ENCODE results near the gene TTC12. TPM values are rescaled to one million over a fixed set of nuclear protein-coding genes. Genes with fewer than 3 reads are reported as not detected.
A peak's percentile ranks its signal among the peaks of the same experiment; 100 is the strongest.

The TTC12 gene
- polyA plus RNA-seq, 4 donors: 20.1 to 47.5 (median 42.3) TPM

DNA sequence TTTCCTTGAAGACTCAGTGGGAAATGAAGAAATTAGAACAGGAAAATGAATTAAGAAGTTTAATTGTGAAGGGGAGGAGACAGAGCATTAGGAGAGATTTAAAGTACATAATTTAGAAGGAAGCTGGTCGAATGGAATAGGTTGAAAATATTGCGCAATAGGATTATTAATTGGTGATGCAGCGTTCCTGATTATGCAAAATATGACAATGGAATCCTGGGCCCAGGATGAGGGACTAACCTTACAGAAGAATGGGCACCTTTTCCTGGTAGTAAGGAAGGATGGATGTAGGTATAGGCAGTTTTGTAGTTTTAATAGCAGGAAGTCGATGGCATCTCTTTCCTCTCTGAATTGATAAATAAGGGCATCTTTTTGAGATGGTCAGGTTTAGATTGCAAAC, 7.8 kb downstream of the TTC12 start:
- no peak for DNase-seq (ENCODE audit: low read depth in 4 of 4, low spot score in 3 of 4)

DNA sequence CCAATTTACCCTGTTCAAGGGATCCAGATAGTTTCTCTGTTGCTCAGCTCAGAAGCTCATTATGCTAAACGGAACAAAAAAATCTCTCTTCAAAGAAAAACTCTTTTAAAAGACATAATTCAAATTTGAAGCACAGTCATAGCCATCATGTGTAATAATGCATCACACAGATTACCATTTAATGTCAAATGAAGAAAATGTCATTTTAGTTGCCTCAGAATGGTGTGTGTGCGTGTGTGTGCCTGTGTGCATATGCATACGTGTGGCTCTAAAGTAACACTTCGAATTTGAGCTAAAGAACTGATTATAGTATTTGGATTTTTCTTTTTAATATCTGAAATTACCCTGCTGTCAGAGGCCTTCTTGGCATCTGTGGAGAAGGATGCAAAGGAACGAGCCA, 9.9 kb downstream of the TTC12 start:
- no peak for DNase-seq (ENCODE audit: low read depth in 4 of 4, low spot score in 3 of 4)

DNA sequence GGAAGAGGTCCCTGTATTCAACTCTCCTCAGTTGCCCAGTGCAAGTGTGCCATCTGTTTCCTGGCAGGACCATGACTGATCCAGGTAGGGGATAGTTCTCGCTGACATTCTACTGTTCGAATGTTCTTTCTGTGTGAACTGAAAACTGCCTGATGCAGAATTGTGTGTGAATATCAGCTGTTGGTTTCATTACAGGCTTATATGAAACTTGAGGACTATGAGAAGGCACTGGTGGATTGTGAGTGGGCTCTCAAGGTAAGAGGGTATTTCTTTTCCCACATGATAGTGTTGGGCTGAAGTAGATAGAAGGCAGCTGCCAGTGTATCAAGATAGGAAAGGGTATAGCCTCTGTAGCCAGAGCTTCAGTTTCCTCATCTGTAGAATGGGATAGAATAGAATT, 15.3 kb downstream of the TTC12 start:
- DNase-seq (ENCODE audit: low read depth in 4 of 4, low spot score in 3 of 4): no peak

DNA sequence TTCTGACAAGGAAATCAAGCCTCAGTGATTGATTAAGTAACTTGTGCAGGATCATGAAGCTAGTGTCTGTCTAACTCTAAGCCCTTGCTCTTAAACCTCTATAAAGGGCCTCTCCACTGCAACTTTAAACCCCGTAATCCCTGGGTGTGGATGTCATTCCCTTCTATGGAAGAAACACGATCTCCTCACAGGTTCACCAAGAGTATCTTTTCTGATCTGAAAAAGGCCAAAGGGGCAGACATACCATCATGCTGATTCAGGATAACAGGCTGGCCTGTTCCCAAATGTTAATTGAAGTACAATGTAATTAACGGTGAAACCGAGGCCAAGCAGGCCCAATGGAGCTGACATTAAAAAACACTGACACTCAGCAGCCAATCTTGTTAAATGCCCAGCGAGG, 17.1 kb downstream of the TTC12 start:
- no peak for DNase-seq (ENCODE audit: low read depth in 4 of 4, low spot score in 3 of 4)

DNA sequence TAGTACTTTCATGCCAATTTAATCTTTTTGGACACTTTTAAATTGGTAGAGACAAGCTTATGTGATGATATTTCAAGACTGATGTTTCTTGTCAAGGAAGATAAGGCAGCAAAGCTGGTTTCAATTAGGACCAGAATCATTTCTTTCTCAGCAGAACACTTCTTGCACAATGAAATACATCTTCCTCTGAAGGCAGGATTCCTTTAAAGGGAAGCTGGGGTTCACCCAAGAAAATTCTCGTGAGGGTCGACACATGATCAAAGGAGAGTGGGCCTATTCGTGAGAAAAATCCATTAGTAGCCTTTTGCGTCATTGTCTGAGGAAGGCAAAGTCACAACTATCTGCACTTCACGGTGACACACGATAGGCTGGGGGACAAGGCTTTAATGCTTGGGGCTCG, 17.6 kb downstream of the TTC12 start:
- no peak for DNase-seq (ENCODE audit: low read depth in 4 of 4, low spot score in 3 of 4)

DNA sequence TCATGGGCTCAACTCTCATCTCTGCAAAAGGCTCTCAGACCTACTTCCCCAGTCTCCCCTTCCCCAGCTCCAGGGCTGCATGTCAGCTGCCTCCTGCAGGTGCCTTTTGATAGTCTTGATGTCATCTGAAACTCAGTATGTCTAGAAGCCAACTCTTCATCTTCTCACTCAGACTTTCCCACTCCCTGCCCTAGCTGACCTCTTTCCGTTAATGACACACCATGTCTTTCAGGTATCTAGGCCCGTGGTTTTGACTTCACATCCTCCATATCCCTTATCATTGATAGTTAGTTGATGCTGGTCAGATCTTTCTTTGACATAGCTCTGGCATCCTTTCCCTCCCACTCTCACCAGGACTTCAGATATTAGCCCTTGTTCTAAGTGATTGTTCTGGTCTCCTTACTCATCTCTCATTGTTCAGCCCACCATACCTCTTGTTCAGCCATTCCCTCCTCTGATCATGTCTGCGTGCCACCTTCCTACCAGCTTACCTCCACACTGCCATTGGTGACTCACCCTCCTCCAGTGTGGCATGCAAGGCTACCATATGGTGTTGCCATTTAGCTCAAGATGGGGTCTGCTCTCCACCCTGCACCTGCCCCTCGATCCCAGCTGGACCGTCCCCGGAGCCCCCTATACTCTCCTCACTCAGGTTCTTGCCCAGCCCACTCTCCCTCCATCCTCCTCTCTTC, 18.4 kb downstream of the TTC12 start:
- no peak for DNase-seq (ENCODE audit: low read depth in 4 of 4, low spot score in 3 of 4)

DNA sequence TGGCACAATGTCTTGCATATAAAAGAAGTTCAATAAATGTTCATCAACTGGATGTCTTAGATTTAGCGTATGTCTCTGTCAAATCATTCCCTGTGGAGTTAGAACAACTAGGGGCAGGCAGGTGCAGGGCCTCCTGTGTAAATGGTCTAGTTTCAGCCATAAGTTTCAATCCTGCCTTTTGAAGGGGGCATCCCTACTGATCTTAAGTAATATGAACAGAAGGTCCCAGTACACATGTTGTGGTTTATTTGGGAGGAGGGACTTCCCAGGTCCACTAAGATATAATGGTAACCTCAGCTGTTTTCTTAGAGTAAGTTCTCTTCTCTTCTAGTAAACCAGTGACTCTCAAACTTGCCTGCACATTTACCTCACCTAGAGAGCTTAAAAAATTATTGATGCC, 19.8 kb downstream of the TTC12 start:
- no peak for DNase-seq (ENCODE audit: low read depth in 4 of 4, low spot score in 3 of 4)

DNA sequence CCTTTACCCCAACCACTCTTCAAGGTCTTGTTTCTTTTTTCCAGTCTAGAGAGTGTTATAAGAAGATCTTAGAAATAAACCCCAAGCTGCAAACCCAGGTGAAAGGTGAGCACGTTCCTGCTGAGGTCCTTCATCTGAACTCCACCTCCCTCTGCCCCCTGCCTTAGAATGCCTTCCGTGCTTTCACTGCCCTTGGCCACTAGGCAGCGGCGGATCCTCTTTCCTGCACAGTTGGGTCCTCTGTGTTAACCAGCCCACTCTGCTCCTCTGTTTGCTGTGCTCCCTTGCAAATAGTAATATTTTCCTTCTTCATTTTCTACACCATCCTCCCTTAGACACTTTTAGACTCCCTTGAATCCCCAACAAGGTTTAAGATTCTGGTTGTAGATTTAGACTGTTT, 24.3 kb downstream of the TTC12 start:
- DNase-seq (ENCODE audit: low read depth in 4 of 4, low spot score in 3 of 4): no peak

DNA sequence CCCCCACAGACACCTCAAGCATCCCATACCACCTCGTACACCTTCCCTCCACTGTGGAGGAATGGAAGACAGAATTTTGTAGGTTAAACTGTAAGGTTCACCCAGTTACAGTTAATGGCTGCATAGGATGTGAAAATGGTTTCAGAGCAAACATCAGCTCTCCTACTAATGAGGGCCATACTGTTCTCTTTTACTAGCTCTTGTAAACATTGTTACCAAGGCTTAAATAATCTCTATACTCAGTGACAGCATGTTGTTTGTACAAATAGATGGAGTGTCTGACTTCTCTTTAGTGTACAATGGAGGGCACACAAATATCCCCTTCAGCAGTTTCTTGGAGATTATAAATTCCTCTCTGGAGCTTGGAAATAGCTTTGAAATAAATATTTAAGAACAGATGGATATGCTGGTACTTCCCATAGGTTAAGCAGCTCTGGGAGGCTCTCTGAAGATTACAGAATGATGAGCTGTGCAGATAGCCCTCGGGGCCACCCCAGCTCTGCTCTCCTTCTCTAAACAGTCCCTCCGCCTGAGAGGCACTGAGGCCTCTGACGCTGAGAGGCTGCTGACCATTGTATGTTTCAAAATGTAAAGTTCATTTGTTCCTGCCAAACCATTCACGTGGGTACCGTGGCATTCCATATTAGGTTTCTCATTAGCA, 25.7 kb downstream of the TTC12 start:
- DNase-seq (ENCODE audit: low read depth in 4 of 4, low spot score in 3 of 4): no peak

DNA sequence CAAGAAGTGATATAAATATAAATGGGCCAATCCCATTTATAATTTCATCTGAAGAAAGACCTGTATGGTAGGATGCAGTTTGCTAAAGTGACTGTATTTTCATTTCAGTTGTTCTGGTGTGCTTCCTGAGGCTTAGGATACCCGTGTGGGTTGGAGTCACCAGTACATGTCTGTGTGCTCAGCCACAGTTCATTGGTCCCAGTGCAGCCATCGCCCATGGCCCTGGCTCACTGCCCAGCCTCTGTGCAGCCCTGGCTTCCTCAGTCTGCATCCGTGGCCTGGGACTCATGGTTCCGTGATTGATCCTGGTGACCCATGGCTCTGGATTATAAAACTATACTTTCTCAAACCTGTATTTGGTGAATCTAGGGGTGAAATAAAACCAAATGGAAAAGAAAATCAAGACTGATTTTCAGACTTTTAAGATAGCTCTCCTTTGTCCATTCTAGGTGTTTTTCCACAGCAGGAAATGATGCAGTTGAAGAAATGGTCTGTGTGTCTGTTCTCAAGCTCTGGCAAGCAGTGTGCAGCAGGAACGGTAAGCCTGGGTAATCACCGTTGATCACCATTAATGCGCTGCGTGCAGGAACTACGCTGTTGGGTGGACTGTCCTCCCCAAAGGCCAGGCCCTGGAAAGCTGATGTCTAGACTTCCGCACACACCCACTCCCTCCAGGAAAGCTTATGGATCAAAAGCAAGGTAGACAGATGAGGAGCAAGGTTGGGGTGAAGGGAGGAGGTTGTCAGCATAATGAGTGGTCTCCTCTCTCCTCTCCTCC, 27.2 kb downstream of the TTC12 start:
- DNase-seq (ENCODE audit: low read depth in 4 of 4, low spot score in 3 of 4): no peak

DNA sequence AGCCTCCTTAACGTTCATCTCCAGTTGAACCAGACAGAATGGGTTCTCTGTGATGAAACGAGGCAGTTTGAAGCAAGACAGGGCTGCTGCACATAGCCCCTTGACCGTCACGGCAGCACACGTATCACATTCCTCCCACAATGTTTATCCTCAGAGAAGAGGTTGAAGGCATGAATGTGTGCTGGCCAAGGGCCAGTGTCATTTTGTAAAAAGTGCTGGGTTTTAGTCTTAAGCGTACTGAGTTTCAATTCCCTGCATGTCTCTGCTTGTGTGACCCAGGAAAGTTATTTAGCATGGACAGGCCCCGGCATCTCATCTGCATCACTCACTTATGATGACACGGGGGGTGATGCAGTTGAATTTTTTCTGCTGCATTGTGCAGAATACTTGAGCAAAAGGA, 31.6 kb downstream of the TTC12 start:
- DNase-seq (ENCODE audit: low read depth in 4 of 4, low spot score in 3 of 4): peak in 1 of 4 donors; percentile 19

DNA sequence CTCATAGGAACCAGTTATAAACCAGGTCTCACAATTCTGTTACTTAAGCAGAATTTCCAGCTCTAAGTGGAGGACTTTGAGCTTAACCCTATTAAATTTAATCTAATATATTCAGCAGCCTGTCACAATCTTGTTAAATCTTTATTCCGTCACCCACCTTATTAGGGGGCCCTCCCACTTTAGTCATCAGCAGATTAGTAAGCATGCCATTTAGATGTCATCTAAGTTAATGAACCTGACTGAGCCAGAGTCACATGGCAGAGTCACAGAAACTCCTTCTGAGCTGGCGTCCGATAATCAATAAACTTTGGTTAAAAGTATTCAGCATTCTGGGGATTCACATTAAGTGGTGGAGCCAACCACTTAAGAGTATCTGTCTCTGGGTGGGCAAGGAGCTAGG, 35.1 kb downstream of the TTC12 start:
- no peak for DNase-seq (ENCODE audit: low read depth in 4 of 4, low spot score in 3 of 4)

DNA sequence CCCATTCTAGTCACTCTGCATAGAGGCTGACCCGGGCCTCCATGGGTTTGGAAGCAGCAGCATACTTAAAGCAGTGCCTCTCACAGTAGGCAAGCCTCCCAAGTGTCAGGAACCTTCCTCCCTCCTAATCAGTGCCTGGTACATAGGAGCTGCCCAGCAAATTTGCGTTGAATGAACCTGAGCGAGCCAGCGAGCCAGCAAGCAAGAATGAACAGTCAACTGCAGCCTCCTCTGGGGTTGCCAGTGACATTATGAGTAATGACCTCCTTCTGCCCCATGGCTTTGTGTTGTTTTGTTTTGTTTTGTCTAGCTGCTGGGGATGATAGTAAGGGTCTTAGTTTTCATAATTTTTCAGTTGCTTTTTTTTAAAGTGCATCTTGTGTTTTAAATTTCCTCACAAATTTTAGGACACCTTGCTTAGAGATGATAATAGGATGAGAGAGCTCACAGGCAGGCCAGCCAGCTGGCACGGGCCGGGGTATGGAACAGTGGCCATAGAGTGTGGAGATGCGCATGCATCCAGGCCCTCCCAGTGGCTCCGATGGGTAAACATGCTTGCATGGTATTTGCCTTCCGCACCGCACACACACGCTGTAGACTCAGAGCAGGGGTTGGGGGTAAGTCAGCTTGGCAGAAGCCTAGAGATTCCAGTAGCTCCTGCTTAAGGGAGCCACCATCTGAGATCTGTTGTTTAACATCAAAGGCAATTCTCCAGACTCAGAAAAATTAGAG, 36.1 kb downstream of the TTC12 start:
- no peak for DNase-seq (ENCODE audit: low read depth in 4 of 4, low spot score in 3 of 4)

DNA sequence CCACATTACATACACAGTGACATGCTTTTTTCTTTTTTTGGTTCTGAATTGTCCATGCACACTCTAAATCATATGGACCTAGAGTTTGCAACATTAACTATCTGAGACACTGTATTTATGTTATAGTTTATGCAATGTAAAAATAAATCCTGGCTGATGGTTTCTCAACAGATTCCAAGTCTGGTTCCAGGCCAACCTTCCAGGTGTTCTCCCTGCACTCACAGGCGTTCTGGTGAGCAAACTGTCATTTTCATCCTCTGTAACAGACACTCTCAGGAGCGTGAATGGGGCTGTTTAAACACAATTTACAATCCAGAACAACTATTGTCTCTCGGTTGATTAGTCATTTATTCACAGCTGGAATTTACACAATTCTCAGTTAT, 36.7 kb downstream of the TTC12 start:
- no peak for DNase-seq (ENCODE audit: low read depth in 4 of 4, low spot score in 3 of 4)

DNA sequence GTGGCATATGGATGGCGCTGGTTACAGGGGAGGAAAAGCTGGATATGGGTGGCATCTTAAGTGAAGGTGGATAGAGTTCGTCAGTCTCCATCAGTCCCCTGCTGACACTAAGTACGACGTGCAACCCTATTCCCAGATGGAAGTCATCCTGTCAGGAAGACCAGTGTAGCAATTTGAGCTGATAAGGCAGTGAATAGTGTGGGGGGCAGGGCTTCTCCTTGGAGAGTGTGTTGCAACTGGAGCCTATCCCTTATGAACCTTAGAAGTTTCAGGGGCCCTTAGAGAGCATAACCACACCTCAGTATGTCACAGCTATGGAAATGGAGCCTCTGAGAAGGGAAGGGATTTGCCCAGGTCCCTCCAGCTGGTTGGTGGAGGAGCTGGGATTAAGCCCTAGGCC, 37.1 kb downstream of the TTC12 start:
- DNase-seq (ENCODE audit: low read depth in 4 of 4, low spot score in 3 of 4): no peak

DNA sequence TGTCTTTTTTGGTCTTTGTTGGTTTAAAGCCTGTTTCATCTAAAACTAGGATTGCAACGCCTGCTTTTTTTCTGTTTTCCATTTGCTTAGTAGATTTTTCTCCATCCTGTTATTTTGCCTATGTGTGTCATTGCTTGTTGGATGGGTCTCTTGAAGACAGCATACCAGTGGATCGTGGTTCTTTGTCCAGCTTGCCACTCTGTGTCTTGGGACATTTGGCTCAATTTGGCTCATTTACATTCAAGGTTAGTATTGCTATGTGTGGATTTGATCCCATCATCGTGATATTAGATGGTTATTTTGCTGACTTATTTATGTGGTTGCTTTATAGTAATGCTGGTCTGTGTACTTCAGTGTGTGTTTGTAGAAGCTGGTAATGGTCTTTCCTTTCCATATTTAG, 41.8 kb downstream of the TTC12 start:
- no peak for DNase-seq (ENCODE audit: low read depth in 4 of 4, low spot score in 3 of 4)

DNA sequence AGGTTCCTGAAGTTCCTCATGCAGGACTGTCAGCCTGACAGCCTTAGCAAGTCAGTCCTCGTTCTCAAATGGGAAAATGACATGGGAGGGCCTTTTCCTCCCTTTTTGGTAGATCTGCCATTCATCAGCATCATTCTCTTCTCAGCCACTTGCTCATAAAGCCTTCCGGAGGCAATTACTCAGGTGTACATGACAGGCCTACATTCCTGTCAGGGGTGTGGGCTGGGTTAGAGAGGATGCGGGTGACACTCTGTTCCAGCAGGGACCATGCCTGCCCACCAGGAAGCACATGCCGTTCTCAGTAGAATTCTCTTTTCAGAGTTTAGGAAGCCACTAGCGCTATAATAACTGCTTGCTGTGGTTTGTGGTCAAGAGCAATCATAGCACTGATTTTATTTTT, 49.0 kb downstream of the TTC12 start:
- DNase-seq (ENCODE audit: low read depth in 4 of 4, low spot score in 3 of 4): no peak

DNA sequence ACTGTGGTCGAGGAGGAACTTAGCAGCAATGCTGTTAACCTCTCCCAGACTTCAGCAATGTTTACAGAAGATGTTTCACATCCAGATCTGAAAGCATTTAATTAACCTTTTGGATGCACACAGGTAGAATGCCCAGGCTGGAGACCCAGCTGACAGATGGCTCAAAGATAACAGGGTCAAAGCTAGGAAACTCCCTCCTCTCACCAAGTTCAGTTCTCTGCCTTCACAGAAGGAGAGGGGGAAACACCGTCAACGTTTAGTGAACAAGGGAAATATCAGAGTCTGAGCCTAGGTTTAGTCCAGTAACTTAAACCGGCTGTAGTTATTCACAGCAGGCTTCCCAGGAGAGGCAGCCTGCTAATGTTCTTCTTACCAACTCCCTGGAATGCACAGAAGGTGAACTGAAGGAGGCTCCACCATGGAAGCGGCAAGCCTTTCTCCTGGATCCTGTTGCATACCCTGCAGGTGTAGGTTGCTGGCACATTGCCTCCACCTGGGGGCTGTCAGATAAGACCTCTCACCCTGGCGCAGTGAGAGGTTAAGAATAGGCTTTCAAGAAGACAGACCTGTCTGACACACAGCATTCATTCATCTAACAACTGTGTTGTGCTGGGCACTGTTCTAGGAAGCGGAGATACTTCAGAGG, 49.7 kb downstream of the TTC12 start:
- DNase-seq (ENCODE audit: low read depth in 4 of 4, low spot score in 3 of 4): no peak

DNA sequence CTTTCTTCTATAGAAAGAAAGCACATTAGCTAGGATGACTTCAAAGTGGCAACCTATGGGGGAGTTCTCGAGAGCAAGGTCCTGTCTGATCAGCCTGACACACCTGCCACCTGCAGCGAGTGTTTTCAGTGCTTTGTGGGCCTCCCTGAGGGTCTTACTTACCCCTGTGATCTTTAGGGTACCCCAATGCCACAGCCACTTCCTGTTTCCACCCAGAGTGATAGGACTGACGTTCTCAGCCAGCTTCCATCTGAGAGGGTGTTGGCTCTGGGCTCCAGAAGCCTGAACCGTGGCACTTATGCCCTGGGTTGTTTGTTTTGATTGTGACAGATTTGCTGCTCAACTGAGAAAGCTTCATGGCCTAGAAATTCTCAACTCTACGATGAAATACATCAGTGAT, 51.5 kb downstream of the TTC12 start:
- DNase-seq (ENCODE audit: low read depth in 4 of 4, low spot score in 3 of 4): no peak

DNA sequence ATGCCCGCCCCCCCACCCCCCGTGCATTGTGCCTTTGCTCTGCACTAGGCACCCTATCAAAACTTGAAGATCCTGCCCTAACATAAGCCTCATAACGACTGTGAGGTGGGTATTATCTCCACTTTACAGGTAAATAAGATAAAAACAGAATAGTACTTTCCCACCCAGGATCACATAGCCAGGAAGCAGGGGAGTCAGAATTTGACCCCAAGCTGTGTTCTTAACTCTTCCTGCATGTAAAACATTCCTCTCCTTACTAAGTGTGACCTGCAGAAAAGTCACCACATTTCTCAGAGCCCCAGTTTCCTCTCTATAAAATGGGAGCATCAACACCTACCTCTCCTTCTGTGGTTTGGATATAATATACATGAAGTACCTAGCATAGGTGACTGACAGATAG, 55.0 kb downstream of the TTC12 start:
- DNase-seq (ENCODE audit: low read depth in 4 of 4, low spot score in 3 of 4): no peak

DNA sequence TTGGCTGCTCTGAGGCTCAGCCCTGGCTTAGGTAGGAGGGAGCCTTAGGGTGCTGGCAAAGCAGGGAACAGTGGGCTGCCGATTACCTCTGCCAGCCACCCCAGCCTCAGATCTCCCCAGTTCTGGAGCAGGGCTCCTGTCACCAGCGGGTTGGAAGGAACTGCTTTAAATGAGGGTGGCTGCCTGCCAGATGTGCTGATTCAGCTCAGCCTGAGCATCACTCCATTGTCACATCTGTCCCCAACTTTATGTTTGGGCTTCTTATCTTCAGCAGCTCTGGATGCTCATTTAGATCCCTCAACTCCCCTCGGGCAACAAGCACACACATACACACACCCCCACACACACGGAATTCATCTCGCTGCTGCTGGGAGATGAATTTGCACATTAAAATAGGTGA, 56.3 kb downstream of the TTC12 start:
- DNase-seq (ENCODE audit: low read depth in 4 of 4, low spot score in 3 of 4): no peak
